Neural progenitor cell (in vitro differentiated cells): ENCODE results near the gene BAIAP3. TPM values are rescaled to one million over a fixed set of nuclear protein-coding genes. Genes with fewer than 3 reads are reported as not detected.

ENCODE experiments used
- DNase-seq: peaks from one replicate; pipeline ENCODE4 v3.0.0-alpha.2; 2016; ENCODE audit warnings: low spot score
- H2AFZ ChIP-seq: fragments of 200-600 bp; sonication (generic); replicated peaks from 2 replicates; pipeline ENCODE4 v1.6.1; 2016; ENCODE audit warnings: antibody characterized with exemption
- H3F3A ChIP-seq: fragments of 200-600 bp; sonication (generic); 2 replicates; pipeline ENCODE4 v1.6.1; 2016; ENCODE audit warnings: antibody characterized with exemption, low read depth
- H3K27ac ChIP-seq: fragments of 200-600 bp; sonication (generic); 2 replicates; pipeline ENCODE4 v1.5.1; 2016; ENCODE audit warnings: mild to moderate bottlenecking
- H3K27me3 ChIP-seq: fragments of 200-600 bp; sonication (generic); 2 replicates; pipeline ENCODE4 v1.6.1; 2016; ENCODE audit warnings: mild to moderate bottlenecking, moderate library complexity
- H3K36me3 ChIP-seq: fragments of 200-600 bp; sonication (generic); 2 replicates; pipeline ENCODE4 v1.5.1; 2016
- H3K4me1 ChIP-seq: fragments of 200-600 bp; sonication (generic); 2 replicates; pipeline ENCODE4 v1.6.1; 2016; ENCODE audit warnings: mixed run types
- H3K4me2 ChIP-seq: fragments of 200-600 bp; sonication (generic); 2 replicates; pipeline ENCODE4 v1.6.1; 2016
- H3K4me3 ChIP-seq: fragments of 200-600 bp; sonication (generic); 2 replicates; pipeline ENCODE4 v1.5.1; 2016
- H3K79me2 ChIP-seq: fragments of 200-600 bp; sonication (generic); 2 replicates; pipeline ENCODE4 v1.6.1; 2016; ENCODE audit warnings: low read depth
- H3K9ac ChIP-seq: fragments of 200-600 bp; sonication (generic); 2 replicates; pipeline ENCODE4 v1.6.1; 2016
- H3K9me3 ChIP-seq: fragments of 200-600 bp; sonication (generic); 2 replicates; pipeline ENCODE4 v1.5.1; 2016; ENCODE audit warnings: low read depth
- H4K20me1 ChIP-seq: fragments of 200-600 bp; sonication (generic); 2 replicates; pipeline ENCODE4 v1.6.1; 2016; ENCODE audit warnings: low read depth
- H3K27ac Mint-ChIP-seq: 3 replicates; pipeline ENCODE4 v1.8.0; 2021; ENCODE audit warnings: mixed read lengths
- H3K27me3 Mint-ChIP-seq: 2 replicates; pipeline ENCODE4 v1.8.0; 2022; ENCODE audit warnings: low read depth, mild to moderate bottlenecking, inconsistent platforms, moderate library complexity, mixed read lengths; ENCODE audit not compliant: insufficient read depth
- H3K36me3 Mint-ChIP-seq: 3 replicates; pipeline ENCODE4 v1.8.0; 2021; ENCODE audit warnings: mixed read lengths
- H3K4me1 Mint-ChIP-seq: 3 replicates; pipeline ENCODE4 v1.8.0; 2021; ENCODE audit warnings: mixed read lengths
- H3K4me3 Mint-ChIP-seq: 3 replicates; pipeline ENCODE4 v1.8.0; 2021; ENCODE audit warnings: mild to moderate bottlenecking, moderate library complexity, mixed read lengths
- H3K9me3 Mint-ChIP-seq: 3 replicates; pipeline ENCODE4 v1.8.0; 2020; ENCODE audit warnings: mixed read lengths
- EZH2 ChIP-seq: fragments of 200-600 bp; sonication (generic); IDR thresholded peaks from 2 replicates; pipeline ENCODE4 v1.6.1; 2017; ENCODE audit warnings: antibody characterized with exemption, mild to moderate bottlenecking, moderate library complexity
- EZH2phosphoT487 ChIP-seq: fragments of 200-600 bp; sonication (generic); IDR thresholded peaks from 2 replicates; pipeline ENCODE4 v1.6.1; 2017; ENCODE audit warnings: antibody characterized with exemption
- total RNA-seq: library from RNA; depleted of rRNA; stranded (reverse); fragments of >200 nt; gene quantifications from 2 replicates; pipeline ENCODE4 v1.2.3, GENCODE V29; 2015; ENCODE audit warnings: low replicate concordance
- TF ChIP-seq, protein P1 (sequence below): fragments of 200-600 bp; sonication (generic); IDR thresholded peaks from 2 replicates; pipeline ENCODE4 v1.5.1; 2017; ENCODE audit warnings: antibody characterized with exemption, mild to moderate bottlenecking

The BAIAP3 gene
- total RNA-seq, 1 donor from 2014 or later: 0.34 TPM

DNA sequence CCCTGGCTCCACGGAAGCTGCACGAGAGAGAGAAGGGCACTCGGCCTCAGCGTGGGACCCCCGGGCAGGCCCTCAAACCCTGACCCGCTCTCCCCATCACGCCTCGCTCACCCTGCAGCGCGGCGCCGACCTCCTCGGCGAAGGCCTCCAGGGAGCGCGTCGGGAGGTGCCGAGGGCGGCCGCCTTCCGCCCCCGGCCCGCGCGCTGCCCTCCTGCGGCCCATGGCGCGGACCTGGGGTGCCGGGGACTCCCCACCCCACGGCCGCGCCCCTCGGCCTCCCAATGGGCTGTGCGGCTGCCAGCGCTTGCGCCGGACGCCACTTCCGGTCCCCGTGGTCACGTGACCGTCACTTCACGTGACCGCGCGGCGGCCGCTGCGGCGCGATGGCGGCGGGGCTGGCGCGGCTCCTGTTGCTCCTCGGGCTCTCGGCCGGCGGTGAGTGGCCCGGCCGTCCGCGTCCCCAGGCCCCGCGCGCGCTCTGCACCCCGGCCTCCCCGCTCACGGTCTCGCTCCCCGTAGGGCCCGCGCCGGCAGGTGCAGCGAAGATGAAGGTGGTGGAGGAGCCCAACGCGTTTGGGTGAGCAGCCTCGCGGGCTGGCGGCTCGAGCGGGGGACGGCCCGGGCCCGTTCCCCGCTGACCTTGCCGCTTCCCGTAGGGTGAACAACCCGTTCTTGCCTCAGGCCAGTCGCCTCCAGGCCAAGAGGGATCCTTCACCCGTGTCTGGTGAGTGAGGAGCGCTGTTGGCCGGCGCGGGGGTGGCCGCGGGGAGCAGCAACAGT, 18.3 kb downstream of the BAIAP3 start, which contains the start of the genes GNPTG and TSR3:
TSS of gene GNPTG (plus strand) at position 350 of the 781 bp plus-strand sequence. CDS start at position 385, 35 bp downstream.
TSS of gene TSR3 (minus strand) at position 297 of the 781 bp plus-strand sequence. CDS start at position 223, 74 bp downstream.
- Histone ChIP-seq H3K9ac (peak within 1 kb of the TSS; percentile 94), H3K4me3 (peak within 1 kb of the TSS; percentile 99), H3K36me3 (no peaks in the 10 kb centered on the region), H4K20me1 (peaks cover 11% of the 10 kb centered on the region), H3F3A (no peaks in the 10 kb centered on the region), H2AFZ (peak within 1 kb of the TSS; percentile 82), H3K4me2 (peak within 1 kb of the TSS; percentile 89), H3K4me1 (no peaks in the 10 kb centered on the region), H3K27me3 (no peaks in the 10 kb centered on the region), H3K27ac (no peak within 1 kb of the TSS), H3K9me3 (no peaks in the 10 kb centered on the region), H3K79me2 (peaks cover 50% of the 10 kb centered on the region)
- H3K4me1 Mint-ChIP-seq: peaks cover 21% of the 10 kb centered on the region
- H3K9me3 Mint-ChIP-seq: peaks cover 6% of the 10 kb centered on the region
- H3K4me3 Mint-ChIP-seq: peak within 1 kb of the TSS; percentile 95
- TF ChIP-seq, protein P1, sequence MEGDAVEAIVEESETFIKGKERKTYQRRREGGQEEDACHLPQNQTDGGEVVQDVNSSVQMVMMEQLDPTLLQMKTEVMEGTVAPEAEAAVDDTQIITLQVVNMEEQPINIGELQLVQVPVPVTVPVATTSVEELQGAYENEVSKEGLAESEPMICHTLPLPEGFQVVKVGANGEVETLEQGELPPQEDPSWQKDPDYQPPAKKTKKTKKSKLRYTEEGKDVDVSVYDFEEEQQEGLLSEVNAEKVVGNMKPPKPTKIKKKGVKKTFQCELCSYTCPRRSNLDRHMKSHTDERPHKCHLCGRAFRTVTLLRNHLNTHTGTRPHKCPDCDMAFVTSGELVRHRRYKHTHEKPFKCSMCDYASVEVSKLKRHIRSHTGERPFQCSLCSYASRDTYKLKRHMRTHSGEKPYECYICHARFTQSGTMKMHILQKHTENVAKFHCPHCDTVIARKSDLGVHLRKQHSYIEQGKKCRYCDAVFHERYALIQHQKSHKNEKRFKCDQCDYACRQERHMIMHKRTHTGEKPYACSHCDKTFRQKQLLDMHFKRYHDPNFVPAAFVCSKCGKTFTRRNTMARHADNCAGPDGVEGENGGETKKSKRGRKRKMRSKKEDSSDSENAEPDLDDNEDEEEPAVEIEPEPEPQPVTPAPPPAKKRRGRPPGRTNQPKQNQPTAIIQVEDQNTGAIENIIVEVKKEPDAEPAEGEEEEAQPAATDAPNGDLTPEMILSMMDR: no peak
- TF ChIP-seq EZH2phosphoT487 (no peak), EZH2 (no peak)
- peaks cover 19% of the 10 kb centered on the region for H3K27me3 Mint-ChIP-seq
- peak; percentile 96 for DNase-seq
- H3K36me3 Mint-ChIP-seq: peaks cover 5% of the 10 kb centered on the region
- H3K27ac Mint-ChIP-seq: peak within 1 kb of the TSS; percentile 6

DNA sequence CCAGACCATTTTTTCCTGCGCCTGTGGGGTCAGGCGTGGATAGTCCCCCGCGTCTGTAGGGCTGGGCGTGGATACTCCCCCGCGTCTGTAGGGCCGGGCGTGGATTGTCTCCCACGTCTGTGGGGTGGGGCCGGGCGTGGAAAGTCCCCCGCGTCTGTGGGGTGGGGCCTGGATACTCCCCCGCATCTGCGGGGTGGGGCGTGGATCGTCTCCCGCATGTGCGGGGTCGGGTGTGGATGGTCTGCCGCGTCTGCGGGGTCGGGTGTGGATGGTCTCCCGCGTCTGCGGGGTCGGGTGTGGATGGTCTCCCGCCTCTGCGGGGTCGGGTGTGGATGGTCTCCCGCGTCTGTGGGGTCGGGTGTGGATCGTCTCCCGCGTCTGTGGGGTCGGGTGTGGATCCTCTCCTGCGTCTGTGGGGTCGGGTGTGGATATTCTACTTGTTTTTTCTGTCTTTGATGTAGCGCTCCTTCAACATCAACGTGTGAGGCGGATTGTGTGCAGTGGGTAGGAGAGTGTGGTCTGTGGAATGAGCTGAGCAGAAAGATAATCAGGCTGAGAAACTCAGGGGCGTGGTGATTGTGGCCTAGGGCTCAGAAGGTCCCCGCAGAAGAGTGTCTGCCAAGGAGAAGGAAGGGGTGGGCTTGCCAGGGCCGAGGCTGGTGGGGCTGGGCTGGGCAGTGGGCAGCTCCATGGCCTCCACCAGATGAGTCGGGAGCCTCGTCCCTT, 21.5 kb downstream of the BAIAP3 start:
- Histone ChIP-seq H2AFZ (no peak overlapping the region), H3K27ac (no peak overlapping the region), H3K4me1 (no peaks in the 10 kb centered on the region), H3K9ac (no peak overlapping the region), H3K4me3 (no peak overlapping the region), H4K20me1 (peaks cover 25% of the 10 kb centered on the region), H3K79me2 (peaks cover 50% of the 10 kb centered on the region), H3K27me3 (no peaks in the 10 kb centered on the region), H3K9me3 (no peaks in the 10 kb centered on the region), H3K4me2 (no peak overlapping the region), H3K36me3 (no peaks in the 10 kb centered on the region), H3F3A (no peaks in the 10 kb centered on the region)
- peaks cover 21% of the 10 kb centered on the region for H3K4me1 Mint-ChIP-seq
- H3K27me3 Mint-ChIP-seq: peaks cover 14% of the 10 kb centered on the region
- H3K27ac Mint-ChIP-seq: peak overlapping the region; percentile 78
- DNase-seq: no peak
- TF ChIP-seq EZH2phosphoT487 (no peak), EZH2 (no peak)
- TF ChIP-seq, protein P1: no peak
- H3K9me3 Mint-ChIP-seq: peaks cover 6% of the 10 kb centered on the region
- peaks cover 5% of the 10 kb centered on the region for H3K36me3 Mint-ChIP-seq
- H3K4me3 Mint-ChIP-seq: peak overlapping the region; percentile 67

DNA sequence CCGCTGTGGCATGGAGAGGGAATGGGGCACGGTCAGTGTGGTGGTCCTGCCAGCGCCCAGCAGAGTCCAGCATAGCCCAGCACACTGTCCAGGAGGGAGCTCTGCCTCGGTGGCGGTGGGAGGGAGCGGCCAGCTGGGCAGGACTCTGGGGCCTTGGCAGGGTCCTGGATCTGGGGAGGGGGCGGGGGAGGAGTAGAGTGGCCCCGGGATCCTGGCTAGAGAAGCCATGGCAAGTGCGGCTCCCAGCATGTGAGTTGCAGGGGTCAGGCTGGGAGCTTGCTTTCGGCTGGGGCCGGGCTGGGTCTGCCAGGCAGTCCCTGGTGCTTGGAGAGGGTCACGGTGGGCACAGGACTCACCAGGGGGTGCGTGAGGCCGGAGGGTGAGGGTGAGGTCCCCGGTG, 22.1 kb downstream of the BAIAP3 start:
- Mint-ChIP-seq H3K27ac (peak overlapping the region; percentile 78), H3K36me3 (peaks cover 5% of the 10 kb centered on the region), H3K27me3 (peaks cover 9% of the 10 kb centered on the region), H3K4me3 (no peak overlapping the region), H3K9me3 (peaks cover 6% of the 10 kb centered on the region), H3K4me1 (peaks cover 15% of the 10 kb centered on the region)
- Histone ChIP-seq H4K20me1 (peaks cover 24% of the 10 kb centered on the region), H3K36me3 (no peaks in the 10 kb centered on the region), H3F3A (no peaks in the 10 kb centered on the region), H3K9me3 (no peaks in the 10 kb centered on the region), H2AFZ (no peak overlapping the region), H3K4me3 (no peak overlapping the region), H3K9ac (no peak overlapping the region), H3K27me3 (no peaks in the 10 kb centered on the region), H3K4me1 (no peaks in the 10 kb centered on the region), H3K79me2 (peaks cover 47% of the 10 kb centered on the region), H3K27ac (no peak overlapping the region), H3K4me2 (no peak overlapping the region)
- no peak for TF ChIP-seq EZH2phosphoT487
- DNase-seq: no peak
